ENCODE data around the gene HYAL2.

DNA sequence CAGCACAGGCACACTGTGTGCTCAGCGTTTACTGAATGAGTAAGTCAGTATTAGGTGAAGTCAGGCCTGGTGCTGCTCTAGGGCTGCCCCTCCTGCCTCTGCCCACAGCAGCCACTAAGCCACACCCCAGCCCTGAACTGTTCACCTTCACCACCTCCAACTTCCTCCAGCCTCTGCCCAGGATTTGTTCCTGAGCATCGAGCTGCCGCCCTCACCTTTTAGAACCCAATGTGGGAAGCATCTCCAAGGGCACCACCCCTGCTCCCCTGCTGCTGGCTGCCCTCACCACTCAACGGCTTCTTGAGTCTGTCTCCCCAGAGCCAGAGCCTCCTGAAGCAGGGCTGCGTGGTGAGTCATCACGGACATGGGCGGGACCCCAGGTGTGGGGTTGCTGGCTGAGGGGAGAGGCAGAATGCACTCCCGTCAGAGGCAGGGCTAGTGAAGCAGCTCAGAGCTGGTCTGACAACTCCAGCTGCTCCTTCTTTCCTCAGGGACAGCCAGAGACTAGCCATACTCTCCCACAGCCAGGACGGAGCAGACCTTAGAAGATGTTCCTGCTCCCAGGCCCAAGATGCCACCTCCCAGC, 5.8 kb downstream of the HYAL2 start:
- TF ChIP-seq, protein P1, sequence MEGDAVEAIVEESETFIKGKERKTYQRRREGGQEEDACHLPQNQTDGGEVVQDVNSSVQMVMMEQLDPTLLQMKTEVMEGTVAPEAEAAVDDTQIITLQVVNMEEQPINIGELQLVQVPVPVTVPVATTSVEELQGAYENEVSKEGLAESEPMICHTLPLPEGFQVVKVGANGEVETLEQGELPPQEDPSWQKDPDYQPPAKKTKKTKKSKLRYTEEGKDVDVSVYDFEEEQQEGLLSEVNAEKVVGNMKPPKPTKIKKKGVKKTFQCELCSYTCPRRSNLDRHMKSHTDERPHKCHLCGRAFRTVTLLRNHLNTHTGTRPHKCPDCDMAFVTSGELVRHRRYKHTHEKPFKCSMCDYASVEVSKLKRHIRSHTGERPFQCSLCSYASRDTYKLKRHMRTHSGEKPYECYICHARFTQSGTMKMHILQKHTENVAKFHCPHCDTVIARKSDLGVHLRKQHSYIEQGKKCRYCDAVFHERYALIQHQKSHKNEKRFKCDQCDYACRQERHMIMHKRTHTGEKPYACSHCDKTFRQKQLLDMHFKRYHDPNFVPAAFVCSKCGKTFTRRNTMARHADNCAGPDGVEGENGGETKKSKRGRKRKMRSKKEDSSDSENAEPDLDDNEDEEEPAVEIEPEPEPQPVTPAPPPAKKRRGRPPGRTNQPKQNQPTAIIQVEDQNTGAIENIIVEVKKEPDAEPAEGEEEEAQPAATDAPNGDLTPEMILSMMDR (IDR thresholded peaks at IDR 0.05), result no peak
- TF ChIP-seq POLR2A (IDR thresholded peaks at IDR 0.05), result peak in 1 of 2 donors; percentile 26

Data from uterus (tissue), 2 donors.